Astrocyte of the cerebellum (primary cell): ENCODE results near the gene SUSD6.

Experiments used
- DNase-seq: peaks from one replicate; pipeline ENCODE4 v3.0.0-alpha.2; 2011; ENCODE audit warnings: low read depth
- H3K4me3 ChIP-seq: 2 replicates; pipeline ENCODE4 v1.5.1; 2011; ENCODE audit warnings: mild to moderate bottlenecking, low read depth, low read length, moderate library complexity
- CTCF ChIP-seq: IDR thresholded peaks from 2 replicates; pipeline ENCODE4 v1.5.1; 2012; ENCODE audit warnings: low read length, low read depth, moderate library complexity, mild to moderate bottlenecking; ENCODE audit errors: missing control alignments
- in situ Hi-C: cut with HindIII; loops from 2 replicates; pipeline ENCODE4 v1.10.0; 2017; ENCODE audit warnings: low sequenced_read_pairs

SUSD6 gene

GRCh38 chr14:69666690-69667211 lies 55.4 kb downstream of the SUSD6 start:
- peak; percentile 40 for DNase-seq
- in situ Hi-C loops = no loop called here

GRCh38 chr14:69667938-69668335 lies 56.5 kb downstream of the SUSD6 start:
- in situ Hi-C loops = no loop called here
- H3K4me3 ChIP-seq = no peak overlapping the region
- TF ChIP-seq CTCF = no peak
- no peak for DNase-seq

More at GRCh38 chr14:69666690-69667211, 55.4 kb downstream of the SUSD6 start:
- TF ChIP-seq CTCF = no peak
- H3K4me3 ChIP-seq = no peak overlapping the region

- in situ Hi-C loops = no loop called here
- DNase-seq = no peak
- TF ChIP-seq CTCF = no peak
- H3K4me3 ChIP-seq = no peak overlapping the region
Observed at GRCh38 chr14:69669375-69669774, 58.0 kb downstream of the SUSD6 start.

GRCh38 chr14:69670093-69670492 lies 58.7 kb downstream of the SUSD6 start:
- no peak overlapping the region for H3K4me3 ChIP-seq
- no peak for DNase-seq
- TF ChIP-seq CTCF = no peak

GRCh38 chr14:69671365-69672030 lies 60.1 kb downstream of the SUSD6 start:
- in situ Hi-C loops = no loop called here
- no peak for TF ChIP-seq CTCF
- DNase-seq = no peak
- no peak overlapping the region for H3K4me3 ChIP-seq

More at GRCh38 chr14:69670093-69670492, 58.7 kb downstream of the SUSD6 start:
- in situ Hi-C loops = no loop called here

- no peak for TF ChIP-seq CTCF
- DNase-seq = no peak
- no peak overlapping the region for H3K4me3 ChIP-seq
- in situ Hi-C loops = no loop called here
Observed at GRCh38 chr14:69672356-69672755, 61.0 kb downstream of the SUSD6 start.
